SU-DHL-6 (cell line): ENCODE results near the gene ITPR3.

Source experiments
- H2AFZ ChIP-seq: fragments of 200-600 bp; sonication (generic); 2 replicates; pipeline ENCODE4 v1.6.1; 2014; ENCODE audit warnings: low read depth, mild to moderate bottlenecking, moderate library complexity, mixed read lengths, antibody characterized with exemption, low read length; ENCODE audit not compliant: severe bottlenecking
- H3F3A ChIP-seq: fragments of 200-600 bp; shearing (Covaris generic); 2 replicates; pipeline ENCODE4 v1.6.0; 2016; ENCODE audit warnings: antibody characterized with exemption, mild to moderate bottlenecking; ENCODE audit not compliant: insufficient read depth
- H3K27ac ChIP-seq: fragments of 200-600 bp; sonication (generic); 2 replicates; pipeline ENCODE4 v1.5.1; 2016; ENCODE audit warnings: low read depth, mild to moderate bottlenecking, low read length, moderate library complexity, mixed read lengths
- H3K27me3 ChIP-seq: fragments of 200-600 bp; sonication (generic), shearing (Covaris generic); 2 replicates; pipeline ENCODE4 v1.6.0; 2014; ENCODE audit warnings: mild to moderate bottlenecking, low read length
- H3K36me3 ChIP-seq: fragments of 200-600 bp; sonication (generic); 2 replicates; pipeline ENCODE4 v1.6.1; 2014; ENCODE audit warnings: mild to moderate bottlenecking, low read length, mixed read lengths
- H3K4me2 ChIP-seq: fragments of 300-600, 200-600 bp; shearing (Covaris generic), sonication (generic); 2 replicates; pipeline ENCODE4 v1.6.0; 2014; ENCODE audit warnings: low read length, low read depth, mild to moderate bottlenecking; ENCODE audit not compliant: poor library complexity, severe bottlenecking
- H3K4me3 ChIP-seq: fragments of 200-600 bp; sonication (generic); 2 replicates; pipeline ENCODE4 v1.5.1; 2014; ENCODE audit warnings: antibody characterized with exemption, low read length, mild to moderate bottlenecking, mixed read lengths; ENCODE audit not compliant: insufficient read depth, poor library complexity, severe bottlenecking
- H3K79me2 ChIP-seq: fragments of 200-600 bp; sonication (generic); 2 replicates; pipeline ENCODE4 v1.6.1; 2014; ENCODE audit warnings: mild to moderate bottlenecking, low read length, moderate library complexity; ENCODE audit not compliant: insufficient read depth
- H3K9ac ChIP-seq: fragments of 200-600 bp; sonication (generic); 2 replicates; pipeline ENCODE4 v1.7.0; 2014; ENCODE audit warnings: mild to moderate bottlenecking, low read length
- H3K9me2 ChIP-seq: fragments of 200-600 bp; sonication (generic); replicated peaks from 2 replicates; pipeline ENCODE4 v1.6.1; 2014; ENCODE audit warnings: low read length; ENCODE audit not compliant: insufficient read depth
- H3K9me3 ChIP-seq: fragments of 200-600 bp; sonication (generic); 2 replicates; pipeline ENCODE4 v1.6.1; 2014; ENCODE audit warnings: low read length, mixed read lengths; ENCODE audit not compliant: insufficient read depth
- H4K20me1 ChIP-seq: fragments of 200-600 bp; sonication (generic); 2 replicates; pipeline ENCODE4 v1.6.1; 2014; ENCODE audit warnings: low read depth, mild to moderate bottlenecking, antibody characterized with exemption, low read length, moderate library complexity, mixed read lengths
- EZH2phosphoT487 ChIP-seq: fragments of 200-600 bp; sonication (generic), shearing (Covaris generic); conservative IDR thresholded peaks from 2 replicates; pipeline ENCODE4 v1.6.1; 2018; ENCODE audit warnings: mild to moderate bottlenecking, antibody characterized with exemption, low read length, moderate library complexity, mixed read lengths
- TF ChIP-seq, protein P1 (sequence below): fragments of 200-600 bp; sonication (generic); IDR thresholded peaks from one replicate; pipeline ENCODE4 v1.5.1; 2017; ENCODE audit warnings: antibody characterized with exemption, mild to moderate bottlenecking, low read length, moderate library complexity; ENCODE audit not compliant: insufficient read depth, poor library complexity, severe bottlenecking

The ITPR3 gene

GRCh38 chr6:33709605-33710295, 88.6 kb downstream of the ITPR3 start:
- TF ChIP-seq, protein P1, sequence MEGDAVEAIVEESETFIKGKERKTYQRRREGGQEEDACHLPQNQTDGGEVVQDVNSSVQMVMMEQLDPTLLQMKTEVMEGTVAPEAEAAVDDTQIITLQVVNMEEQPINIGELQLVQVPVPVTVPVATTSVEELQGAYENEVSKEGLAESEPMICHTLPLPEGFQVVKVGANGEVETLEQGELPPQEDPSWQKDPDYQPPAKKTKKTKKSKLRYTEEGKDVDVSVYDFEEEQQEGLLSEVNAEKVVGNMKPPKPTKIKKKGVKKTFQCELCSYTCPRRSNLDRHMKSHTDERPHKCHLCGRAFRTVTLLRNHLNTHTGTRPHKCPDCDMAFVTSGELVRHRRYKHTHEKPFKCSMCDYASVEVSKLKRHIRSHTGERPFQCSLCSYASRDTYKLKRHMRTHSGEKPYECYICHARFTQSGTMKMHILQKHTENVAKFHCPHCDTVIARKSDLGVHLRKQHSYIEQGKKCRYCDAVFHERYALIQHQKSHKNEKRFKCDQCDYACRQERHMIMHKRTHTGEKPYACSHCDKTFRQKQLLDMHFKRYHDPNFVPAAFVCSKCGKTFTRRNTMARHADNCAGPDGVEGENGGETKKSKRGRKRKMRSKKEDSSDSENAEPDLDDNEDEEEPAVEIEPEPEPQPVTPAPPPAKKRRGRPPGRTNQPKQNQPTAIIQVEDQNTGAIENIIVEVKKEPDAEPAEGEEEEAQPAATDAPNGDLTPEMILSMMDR = no peak
- no peak for TF ChIP-seq EZH2phosphoT487
- Histone ChIP-seq H3K9me2 (no peaks in the 10 kb centered on the region), H3K36me3 (peaks cover 14% of the 10 kb centered on the region), H3K9me3 (no peaks in the 10 kb centered on the region), H3K27ac (no peak overlapping the region), H4K20me1 (no peaks in the 10 kb centered on the region), H3K4me2 (peak overlapping the region; percentile 81), H3F3A (peaks cover 12% of the 10 kb centered on the region), H3K79me2 (peaks cover 29% of the 10 kb centered on the region), H2AFZ (no peak overlapping the region), H3K9ac (peak overlapping the region; percentile 75; the same call in 1 of the 2 replicates), H3K27me3 (no peaks in the 10 kb centered on the region), H3K4me3 (no peak overlapping the region)

DNA sequence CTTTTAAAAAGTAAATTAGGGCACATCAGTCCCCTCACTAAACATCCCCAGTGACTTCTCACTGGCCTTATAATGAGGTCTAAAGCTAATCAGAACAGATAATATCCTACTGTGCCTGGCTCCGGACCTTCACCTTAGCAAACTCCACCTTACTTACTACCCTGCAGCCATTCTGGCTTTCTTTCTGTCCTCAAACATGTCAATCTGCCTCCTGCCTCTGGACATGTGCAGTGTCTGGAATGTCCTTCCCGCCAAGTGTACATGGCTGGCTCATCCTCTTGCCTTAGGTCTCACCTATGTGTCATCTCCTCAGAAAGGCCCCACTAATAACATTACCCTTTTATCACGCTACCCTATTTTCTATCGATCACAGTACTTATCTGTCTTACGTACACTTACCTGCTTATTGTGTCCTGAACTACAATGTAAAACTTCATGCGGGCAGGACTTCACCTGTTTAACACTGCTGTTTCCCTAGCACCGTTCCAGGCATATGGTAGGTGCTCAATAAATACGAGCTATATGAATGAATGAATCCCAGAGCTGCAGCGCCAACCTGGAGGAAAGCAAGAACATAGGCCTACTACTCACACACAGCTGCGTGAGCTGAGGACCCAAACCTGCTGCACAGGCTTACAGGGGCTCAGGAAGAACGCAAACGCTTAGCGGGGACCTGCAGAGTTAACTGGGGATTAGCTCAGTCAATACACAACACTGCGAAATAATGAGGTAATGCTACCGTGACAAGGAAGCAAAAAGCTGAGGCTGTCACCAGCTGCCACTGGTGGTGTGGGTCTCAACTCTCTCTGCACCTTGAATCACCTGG, 89.4 kb downstream of the ITPR3 start:
- Histone ChIP-seq H3K9me3 (no peaks in the 10 kb centered on the region), H3K9me2 (no peaks in the 10 kb centered on the region), H3K4me3 (peak overlapping the region; percentile 70), H3K79me2 (peaks cover 29% of the 10 kb centered on the region), H3K27me3 (no peaks in the 10 kb centered on the region), H3F3A (peaks cover 10% of the 10 kb centered on the region), H3K36me3 (peaks cover 14% of the 10 kb centered on the region), H4K20me1 (no peaks in the 10 kb centered on the region), H2AFZ (peak overlapping the region; percentile 78), H3K9ac (peak overlapping the region; percentile 75), H3K4me2 (peak overlapping the region; percentile 81), H3K27ac (peak overlapping the region; percentile 85)
- TF ChIP-seq, protein P1 = no peak

DNA sequence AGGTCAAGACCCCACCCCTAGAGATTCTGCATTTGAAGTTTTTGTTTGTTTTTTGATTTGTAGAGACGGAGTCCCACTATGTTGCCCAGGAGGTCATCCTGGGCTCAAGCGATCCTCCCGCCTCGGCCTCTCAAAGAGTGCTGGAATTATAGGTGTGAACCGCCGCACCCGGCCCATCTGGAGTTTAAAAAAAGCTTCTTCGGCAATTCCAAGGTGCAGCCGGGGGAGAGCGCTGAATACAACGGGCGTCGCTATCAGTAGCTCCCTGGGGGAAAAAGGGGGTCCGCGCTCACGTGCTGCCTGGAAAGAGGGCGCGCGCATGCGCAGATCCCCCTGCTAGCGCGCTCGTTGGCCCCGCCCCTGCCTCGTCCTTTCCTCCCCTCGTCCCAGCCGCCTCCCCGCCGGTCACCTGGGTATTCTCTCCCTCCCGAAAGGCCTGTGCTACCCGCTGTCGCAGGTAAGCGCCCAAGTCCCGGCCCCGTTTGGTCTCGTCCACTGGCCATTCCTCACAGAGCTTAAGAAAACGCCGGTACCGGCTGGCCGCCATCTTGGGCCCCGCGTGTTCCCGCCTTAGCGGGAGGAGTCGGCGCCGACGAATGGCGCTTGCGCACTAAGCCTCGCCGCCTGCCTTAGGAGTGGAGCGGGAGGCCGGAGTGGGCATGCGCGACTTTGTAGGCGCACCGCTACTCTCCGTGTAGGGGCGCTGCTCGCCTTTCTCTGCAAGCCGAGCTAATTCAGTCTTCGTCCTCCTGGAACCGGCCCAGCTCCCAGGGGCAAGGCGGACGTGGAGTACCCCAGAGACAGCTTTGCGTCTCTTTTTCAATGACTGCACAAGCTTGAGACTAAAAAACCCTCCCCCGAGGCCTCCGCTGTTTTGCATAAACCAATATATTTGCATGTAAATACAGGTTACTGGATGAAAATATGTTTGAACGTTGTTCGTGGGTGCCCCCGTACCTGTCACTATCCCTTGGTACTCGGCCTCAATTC, 90.3 kb downstream of the ITPR3 start, which contains the start of gene UQCC2:
Gene UQCC2 (minus strand): TSS at position 561 of the 990 bp plus-strand sequence. CDS start 14 bp downstream, at position 547.
- Histone ChIP-seq H2AFZ (peak within 1 kb of the TSS; percentile 78), H3K36me3 (peaks cover 14% of the 10 kb centered on the region), H3K79me2 (peaks cover 25% of the 10 kb centered on the region), H3F3A (peaks cover 5% of the 10 kb centered on the region), H3K9me2 (no peaks in the 10 kb centered on the region), H3K9ac (peak within 1 kb of the TSS; percentile 75), H3K27me3 (no peaks in the 10 kb centered on the region), H3K27ac (peak within 1 kb of the TSS; percentile 85), H3K4me2 (peak within 1 kb of the TSS; percentile 81), H3K4me3 (peak within 1 kb of the TSS; percentile 70), H3K9me3 (no peaks in the 10 kb centered on the region), H4K20me1 (no peaks in the 10 kb centered on the region)
- no peak for TF ChIP-seq EZH2phosphoT487
- TF ChIP-seq, protein P1 = peak; percentile 80
